Suppressor macrophage treated with lipopolysaccharide for 1 hour (primary cell): Measurements from ENCODE around the gene BTBD9.
A peak's percentile ranks its signal among the peaks of the same experiment; 100 is the strongest.

Experiments
- DNase-seq, 3 donors: peaks; one replicate each; pipeline ENCODE4 v3.0.0-alpha.2; 2020 to 2022

The BTBD9 gene

GRCh38 chr6:38155144-38155543 lies 484.6 kb downstream of the BTBD9 start:
- peak; percentile 66 to 80 (median 75) for DNase-seq

DNA sequence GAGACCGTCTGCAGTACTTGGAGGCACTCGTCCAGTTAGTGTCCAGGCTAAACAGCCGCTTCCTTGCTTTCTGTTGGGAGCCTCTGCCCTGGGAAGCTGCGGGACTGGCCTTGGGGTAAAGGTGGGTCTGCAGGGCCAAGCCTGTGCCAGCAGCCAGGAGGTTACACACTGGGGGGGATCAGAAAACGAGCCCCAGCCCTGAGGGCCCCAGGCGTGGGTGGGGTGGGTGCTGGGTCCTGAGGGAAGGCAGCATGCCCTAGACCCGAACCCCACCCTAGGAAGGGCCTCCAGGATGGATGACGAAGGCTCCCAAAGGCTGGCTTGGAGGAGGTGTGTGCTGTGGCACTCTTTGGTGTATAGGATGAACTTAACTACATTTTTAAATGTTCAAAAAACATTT lies 485.0 kb downstream of the BTBD9 start:
- DNase-seq = no peak

- DNase-seq = peak; percentile 27 to 52 (median 27)
Observed at GRCh38 chr6:38153798-38154345, 485.9 kb downstream of the BTBD9 start.

GRCh38 chr6:38153076-38153797 lies 486.5 kb downstream of the BTBD9 start:
- DNase-seq = peak in 2 of 3 donors; percentile 17 to 26

- DNase-seq = no peak
Observed at GRCh38 chr6:38152620-38153019, 487.1 kb downstream of the BTBD9 start.

- no peak for DNase-seq
Observed at GRCh38 chr6:38151580-38152500, 487.9 kb downstream of the BTBD9 start.

- no peak for DNase-seq
Observed at GRCh38 chr6:38150681-38151296, 488.9 kb downstream of the BTBD9 start.

- DNase-seq = no peak
Observed at GRCh38 chr6:38150021-38150420, 489.7 kb downstream of the BTBD9 start.

DNA sequence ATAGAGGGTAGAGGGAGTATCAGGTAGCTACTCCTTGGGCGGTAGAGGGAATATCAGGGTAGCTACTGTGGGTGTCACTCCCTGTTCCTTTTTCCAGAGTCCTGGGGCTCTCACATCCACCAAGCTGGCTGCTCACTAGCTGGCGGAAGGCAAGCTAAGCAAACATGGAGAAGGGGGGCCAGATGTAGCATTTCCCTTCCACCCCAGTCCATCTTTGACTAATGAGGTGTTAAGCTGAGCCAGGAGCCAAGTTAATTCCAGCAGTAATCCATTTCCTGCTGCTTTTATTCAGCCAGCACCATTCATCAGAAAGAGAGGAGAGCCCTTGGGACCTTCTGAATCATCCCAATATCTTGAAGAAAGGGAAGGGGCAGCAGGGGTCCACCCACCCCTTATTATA lies 490.2 kb downstream of the BTBD9 start:
- no peak for DNase-seq

- no peak for DNase-seq
Observed at GRCh38 chr6:38148606-38149005, 491.1 kb downstream of the BTBD9 start.

- DNase-seq = no peak
Observed at GRCh38 chr6:38146734-38147027, 493.0 kb downstream of the BTBD9 start.

DNA sequence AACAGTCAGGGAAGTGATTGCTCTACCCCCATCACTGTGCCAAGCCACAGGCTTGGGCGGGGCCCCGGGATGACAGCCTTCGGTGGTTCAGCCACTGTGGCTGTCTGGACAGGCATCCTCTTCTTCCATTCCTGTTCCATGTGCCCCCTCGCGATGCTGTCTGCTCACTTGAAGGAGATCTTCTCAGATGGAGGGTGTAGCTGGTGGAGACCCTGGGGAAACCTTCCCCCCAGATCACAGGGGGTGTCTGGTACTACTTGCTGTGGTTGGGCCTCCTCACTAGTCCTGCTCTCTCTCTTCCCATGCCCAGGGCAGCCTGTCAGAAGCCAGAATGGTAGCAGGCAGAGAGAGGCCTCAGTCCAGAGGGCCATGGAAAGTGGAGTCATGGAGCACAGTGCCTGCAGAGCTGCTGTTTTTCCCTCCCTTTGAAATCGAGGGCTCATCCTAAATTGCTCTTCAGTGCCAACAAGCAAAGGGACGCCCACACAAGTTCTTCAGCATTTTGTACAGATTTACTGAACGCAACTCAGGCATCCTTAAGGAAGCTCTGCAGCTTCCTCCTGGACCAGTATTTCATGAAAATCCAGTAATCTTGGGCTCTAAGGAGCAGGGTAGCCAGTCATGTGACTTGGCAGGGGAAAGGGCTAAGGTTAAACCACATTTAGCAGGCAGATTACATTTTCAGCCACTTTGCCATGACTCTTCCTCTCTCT lies 493.6 kb downstream of the BTBD9 start:
- DNase-seq = no peak

DNA sequence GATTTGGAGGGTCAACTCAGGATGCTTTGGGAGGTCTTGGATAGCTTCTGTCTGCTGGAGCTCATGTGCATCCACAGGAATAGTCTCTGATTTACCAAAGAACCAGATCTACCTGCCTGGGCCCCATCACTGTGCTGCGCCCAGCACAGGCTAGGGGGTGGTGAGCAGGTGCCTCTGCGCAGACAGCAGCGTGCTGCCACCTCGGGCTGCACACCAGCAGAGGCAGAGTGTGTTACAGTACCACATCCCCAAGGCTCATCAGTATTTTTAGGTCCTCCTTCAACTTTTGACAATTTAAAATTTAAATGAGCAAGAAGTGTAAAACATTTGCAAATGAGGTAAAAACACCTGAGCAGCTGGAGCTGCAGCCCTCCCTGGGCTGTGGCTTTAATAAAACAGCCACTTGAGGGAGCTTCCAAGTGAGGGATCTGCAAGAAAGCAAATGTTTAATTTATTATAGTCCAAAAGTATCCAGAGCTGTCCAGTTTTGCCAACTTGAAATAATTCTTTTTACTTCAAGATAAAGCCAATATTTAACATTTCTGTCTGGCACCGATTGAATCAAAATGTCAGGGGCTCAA lies 495.3 kb downstream of the BTBD9 start:
- no peak for DNase-seq

DNA sequence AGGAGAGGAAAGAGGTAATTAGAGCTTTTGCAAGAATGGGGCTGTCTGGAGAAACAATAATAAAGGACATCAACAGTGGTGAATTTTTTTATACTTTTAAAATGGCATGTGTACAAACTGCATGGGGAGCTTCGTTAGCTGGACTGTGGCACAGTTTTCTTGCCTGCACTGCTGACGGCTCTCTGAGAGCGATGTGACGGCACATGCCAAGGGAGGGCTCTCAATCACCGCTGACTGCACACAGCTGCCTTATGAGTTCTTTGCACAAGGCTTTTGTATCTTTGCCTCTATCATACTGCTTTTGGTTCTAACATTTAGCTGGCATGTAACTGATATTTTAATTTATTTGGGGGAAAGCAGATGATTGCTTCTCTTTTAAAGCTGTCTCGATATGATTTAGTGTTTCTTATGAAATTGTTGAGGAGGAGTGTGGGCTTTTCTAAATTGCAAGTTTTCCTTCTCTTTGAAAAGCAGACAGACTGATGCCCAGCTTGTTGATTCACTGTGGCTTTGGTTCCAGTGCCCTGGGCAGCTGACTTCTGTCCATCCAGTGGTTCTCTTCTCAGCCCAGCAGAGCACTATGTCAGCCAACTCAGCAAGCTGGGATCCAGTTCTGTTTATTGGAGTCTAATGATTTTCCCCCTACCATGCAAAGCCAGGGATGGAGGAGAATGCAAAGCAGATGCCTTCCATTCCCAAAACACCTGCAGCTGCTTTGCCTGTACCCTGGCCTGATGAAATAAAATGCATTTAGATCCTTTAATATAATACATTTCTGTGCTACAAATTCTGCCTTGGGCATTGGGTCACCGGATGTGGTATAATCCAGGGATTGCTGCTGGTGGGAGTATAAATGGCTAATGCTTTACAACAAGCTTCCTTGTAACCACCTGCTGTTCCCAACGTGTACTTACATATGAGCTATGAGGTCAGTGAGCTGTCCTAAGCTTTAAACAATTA lies 496.3 kb downstream of the BTBD9 start:
- no peak for DNase-seq

GRCh38 chr6:38142178-38142902 lies 497.4 kb downstream of the BTBD9 start:
- no peak for DNase-seq

DNA sequence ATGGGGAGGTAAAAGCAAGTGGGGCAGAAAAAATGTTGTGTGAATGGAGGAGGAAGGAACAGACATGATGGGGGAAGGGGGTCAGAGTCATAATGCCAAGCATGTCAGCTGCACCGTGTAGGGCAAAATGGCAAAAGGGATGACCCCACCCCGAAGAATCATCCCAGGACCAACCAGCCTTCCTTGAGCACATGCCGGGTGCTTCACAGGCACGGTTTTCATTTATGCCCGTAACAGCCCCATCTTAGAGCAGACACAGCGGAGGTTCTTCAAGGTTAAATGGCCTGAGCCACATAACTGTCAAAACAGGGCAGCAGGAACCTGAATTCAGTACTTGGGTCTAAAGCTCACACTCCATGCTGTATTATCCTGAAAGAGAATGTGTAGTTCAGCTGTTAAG lies 498.0 kb downstream of the BTBD9 start:
- DNase-seq = no peak

DNA sequence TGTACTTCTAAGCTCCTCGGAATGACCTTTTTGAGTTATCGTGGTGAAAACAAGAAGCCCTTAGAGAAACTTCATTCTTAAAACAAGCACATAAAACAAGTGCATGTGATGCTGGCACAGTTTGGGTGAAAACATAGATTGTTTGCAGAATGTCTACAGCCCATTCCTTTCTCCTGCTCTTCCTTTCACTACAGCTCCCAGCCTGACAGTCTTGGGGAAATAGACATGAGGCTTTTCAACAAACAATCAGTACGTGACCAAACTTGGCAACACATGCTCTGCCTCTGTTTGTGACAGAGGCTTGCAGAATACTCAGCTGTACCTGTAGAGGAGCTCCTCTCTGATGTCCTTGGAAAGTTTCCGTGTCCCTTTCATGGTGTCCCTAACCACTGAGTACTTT lies 498.6 kb downstream of the BTBD9 start:
- no peak for DNase-seq

DNA sequence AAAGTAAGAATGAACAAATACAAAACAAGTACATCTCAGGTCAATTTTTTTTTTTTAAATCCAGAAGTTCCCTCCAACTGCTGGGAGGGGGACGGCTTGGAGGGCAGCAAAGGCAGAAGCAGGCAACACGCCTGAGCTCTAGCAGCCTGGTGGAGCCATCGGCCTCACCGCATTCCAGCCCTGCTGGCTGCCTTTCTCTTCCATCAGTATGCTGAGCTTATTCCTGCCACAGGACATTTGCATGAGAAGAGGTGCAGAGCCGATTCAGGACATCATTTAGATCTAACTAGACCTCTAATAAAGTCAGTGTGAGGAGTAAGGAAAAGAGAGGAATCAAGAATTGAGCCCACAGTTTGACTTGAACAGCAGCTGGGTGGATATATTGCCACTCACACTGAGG lies 501.4 kb downstream of the BTBD9 start:
- DNase-seq = no peak

GRCh38 chr6:38137608-38138265 lies 502.0 kb downstream of the BTBD9 start:
- no peak for DNase-seq

DNA sequence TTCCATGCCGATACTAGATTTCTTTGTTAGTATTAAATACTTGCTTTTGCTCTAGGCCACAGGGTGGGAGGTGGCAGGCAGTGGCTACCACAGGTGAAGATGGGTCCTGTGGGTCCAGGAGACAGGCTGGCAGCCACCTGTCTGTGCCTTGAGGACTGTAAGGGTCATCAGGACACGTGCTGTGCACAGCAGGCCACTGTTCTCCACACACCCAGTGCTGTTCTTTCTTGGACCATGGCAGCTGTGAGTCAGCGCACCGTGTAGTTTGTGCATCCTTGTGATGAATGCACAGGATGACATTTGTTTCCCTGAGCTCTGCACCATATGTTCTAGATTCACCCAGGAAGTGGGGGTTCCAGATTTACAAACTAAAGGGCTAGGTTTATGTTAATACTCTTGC lies 503.2 kb downstream of the BTBD9 start:
- no peak for DNase-seq
